Brain pericyte (primary cell): ENCODE results near the gene CDC37L1.
A peak's percentile ranks its signal among the peaks of the same experiment; 100 is the strongest.

Experiments
- DNase-seq: peaks from one replicate; pipeline ENCODE4 v3.0.0-alpha.2; 2012; ENCODE audit warnings: low read depth, low spot score

Gene CDC37L1

DNA sequence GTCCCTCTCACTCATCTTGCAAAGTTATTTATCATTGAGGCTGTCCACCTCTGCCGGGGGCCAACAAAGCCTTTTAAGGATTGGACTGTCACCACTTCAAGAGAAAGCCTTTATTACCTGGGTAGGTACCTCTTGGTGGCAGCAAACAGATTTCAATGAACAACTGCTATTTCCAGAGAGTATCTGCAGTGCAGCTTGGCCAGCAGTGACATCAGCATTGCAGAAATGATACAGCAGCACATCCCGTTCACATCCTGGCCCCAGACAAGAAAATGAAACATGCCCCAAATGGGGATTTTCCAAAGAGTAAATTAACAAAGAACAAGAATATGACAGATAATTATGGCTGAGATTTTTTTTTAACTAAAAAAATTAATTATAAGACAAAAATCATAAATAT, 10.8 kb upstream of the CDC37L1 start:
- no peak for DNase-seq

DNA sequence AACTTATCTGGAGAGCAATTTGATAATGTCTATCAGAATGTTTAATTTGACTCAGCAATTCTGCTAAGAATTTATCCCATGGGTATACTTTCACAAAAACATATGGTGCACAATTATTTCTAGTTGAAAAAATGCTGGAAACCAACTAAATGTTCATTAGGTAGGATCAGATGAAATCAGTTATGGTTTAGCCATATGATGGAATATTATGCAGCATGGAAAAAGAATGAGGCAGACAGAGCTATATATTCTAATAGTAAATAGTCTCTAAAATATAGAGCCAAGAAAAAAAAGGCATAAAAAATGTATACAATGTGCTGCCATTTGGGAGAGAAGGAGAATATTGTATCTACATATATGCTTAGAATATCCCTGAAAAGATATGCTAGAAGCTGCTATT, 9.5 kb upstream of the CDC37L1 start:
- DNase-seq = no peak

DNA sequence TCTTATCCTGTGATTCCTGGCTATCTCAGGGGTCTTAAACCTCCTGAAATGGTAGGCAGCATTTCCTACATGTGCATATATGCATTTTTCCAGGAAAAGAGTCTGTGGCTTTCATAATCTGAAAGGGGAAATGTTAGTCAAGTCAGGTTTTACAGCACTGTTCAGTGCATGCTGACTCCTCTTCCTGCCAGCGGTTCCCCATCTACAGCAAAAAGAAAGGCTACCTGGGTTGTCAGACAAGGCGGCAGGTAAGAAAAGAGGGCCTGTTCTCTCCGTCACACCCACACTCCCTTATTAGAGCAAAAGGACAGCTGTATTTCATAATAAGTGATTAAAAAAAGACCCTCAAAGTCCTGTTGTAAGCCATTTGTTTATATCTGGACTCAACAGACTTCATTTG, 8.8 kb upstream of the CDC37L1 start:
- DNase-seq = no peak

DNA sequence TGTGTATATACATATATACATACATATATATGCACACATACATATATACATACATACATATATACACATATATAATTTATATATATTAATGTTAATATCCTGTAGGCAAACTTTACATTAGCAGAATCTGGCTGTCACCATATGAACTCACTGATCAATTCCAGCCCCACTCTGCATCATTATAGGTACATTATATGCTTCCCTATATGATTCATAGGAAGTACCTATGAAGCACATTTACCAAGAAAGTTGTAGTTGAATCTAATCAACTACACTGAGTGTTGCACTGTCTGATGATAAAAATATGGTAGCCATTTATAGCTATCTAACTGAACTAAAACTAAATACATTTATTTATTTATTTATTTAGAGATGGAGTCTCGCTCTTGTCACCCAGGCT, 7.6 kb upstream of the CDC37L1 start:
- no peak for DNase-seq

DNA sequence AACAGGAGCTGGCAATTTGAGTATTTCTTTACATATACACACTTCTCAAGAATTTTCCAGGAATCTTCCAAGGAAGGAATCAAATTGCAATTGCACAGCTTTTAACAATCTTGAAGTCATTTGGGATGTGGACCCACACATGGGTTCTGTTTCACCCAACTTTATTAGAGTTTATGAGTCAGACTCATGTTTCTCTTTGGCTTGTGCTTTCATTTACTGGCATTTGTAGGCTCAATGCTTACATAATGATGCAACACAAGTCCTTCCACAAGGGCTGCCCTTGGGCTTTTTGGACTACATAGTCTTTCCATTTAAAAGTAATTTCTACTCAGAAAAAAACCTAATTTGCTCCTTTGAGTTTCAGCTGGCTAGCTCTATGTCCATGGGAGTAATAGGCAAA, 4.6 kb upstream of the CDC37L1 start:
- peak; percentile 21 for DNase-seq

DNA sequence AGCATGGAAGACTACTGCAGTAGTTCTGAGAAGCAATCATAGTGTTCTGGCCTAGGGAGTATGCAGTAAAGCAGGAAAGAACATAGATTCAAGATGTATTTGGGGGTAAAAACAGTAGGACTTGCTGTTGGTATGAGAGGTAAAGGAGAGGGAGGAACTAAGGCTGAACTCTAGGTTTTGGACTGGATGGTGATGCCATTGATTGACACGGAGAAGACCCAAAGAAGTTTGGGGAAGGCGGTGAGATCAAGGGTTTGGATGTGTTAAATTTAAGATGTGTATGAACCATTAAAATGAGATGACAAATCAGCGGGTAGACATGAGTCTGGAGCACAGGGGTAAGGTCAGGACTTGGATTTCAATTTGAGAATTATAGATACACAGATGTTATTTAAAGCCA, 2.0 kb upstream of the CDC37L1 start:
- no peak for DNase-seq

DNA sequence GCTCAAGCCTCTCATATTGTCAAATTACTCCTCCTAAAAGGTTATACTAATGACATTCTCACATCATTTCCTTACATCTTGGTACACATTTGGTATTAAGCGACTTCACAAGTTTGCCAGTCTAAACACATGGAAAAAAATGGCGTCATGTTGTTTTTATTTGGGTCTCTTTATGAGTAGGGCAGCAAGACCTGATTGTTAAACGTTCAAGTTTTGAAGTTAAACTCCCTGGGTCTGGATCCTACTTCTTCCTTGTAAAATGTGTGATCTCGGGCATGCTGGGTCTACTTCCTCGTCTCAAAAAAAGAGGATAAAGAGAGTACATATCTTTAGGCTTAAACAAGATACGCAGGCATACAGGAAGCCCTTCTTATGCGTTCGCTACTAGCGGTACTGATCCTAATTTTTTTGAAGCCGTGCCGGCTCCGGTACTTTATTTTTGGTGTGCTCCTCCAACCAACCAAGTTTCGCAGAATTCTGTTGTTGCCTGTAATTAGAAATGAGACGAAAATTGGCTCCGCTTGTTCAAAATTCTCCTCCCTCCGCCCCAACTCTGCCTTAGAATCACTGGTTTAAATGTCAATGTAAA, 596 bp upstream of the CDC37L1 start:
- DNase-seq = no peak

DNA sequence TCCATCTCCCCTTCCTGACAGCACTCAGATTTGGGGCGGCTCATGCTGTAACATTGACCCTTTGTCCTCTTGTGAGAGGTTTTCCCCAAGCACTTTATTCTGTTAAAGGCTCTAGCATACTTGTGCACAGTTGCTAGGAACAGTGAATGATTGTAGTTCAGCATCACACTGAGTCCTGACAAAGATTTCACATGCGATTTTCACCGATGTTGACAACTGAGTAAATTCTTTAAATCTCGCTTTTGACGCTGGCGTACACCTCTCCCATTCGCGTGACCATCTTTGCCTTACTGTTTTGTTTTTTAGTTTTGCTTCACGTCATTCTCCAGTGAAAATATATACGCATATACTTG, 780 bp downstream of the CDC37L1 start:
- DNase-seq = no peak

DNA sequence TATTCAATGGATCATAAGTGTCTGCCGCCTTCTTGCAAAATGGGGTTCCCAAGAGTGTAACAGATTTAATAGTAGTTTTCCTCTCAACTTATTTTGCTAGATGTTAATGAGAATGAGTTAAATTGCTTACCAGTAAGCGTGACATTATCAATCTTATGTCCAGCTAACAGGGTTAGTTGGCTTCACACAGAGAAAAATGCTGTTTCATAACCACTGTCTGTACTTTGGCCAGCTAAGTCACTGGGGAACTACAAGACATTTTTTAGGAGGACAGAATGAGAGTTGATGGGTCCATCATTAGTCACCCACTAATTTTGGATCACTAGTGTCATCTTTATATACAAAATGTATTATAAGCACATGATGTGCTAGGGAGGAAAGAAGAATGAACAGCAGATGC, 1.4 kb downstream of the CDC37L1 start:
- DNase-seq = no peak

DNA sequence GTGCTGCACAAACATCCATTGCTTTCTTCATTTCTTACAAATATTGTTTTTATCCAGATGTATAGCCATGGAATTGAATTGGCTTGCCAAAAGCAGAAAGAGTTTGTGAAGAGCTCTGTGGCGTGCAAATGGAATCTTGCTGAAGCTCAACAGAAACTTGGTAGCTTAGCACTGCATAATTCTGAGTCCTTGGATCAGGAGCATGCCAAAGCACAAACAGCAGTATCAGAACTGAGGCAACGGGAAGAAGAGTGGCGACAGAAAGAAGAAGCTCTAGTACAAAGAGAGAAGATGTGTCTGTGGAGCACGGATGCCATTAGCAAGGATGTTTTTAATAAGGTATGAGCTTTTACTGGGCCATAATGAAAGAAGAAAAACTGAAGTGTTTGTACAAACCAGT, 5.5 kb downstream of the CDC37L1 start:
- no peak for DNase-seq

DNA sequence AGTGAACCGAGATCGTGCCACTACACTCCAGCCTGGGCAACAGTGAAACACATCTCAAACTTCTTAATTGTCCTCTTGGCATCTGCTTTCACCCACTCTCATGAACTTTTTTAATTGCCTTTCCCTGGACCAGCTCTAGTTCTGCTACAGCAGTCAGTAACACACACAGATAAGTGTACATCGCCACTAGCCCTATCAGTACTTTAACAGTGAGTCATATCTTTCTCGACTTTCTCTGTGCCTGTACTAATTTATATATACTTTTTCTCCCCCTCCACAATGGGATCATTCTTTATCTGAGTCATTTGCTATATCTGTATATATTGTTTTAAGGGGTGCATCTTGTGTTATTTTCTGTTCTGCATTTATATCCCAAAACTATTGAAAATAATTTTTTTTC, 6.7 kb downstream of the CDC37L1 start:
- DNase-seq = no peak

DNA sequence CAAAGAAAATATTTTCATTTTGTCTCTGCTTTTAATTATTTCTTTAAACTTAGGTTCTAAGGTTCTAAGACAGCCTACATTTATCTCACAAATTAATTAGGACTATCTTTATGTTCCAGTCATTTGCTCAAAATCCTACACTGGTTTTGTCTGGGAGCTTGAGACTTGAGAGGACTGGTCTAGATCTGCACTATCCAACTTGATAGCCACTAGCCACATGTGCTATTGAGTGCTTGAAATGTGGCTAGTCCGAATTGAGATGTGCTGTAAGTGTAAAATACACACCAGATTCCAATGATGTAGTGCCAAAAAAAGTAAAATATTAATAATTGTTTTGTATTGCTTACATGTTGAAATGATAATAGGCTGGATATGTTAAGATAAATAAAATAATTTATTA, 7.2 kb downstream of the CDC37L1 start:
- no peak for DNase-seq

DNA sequence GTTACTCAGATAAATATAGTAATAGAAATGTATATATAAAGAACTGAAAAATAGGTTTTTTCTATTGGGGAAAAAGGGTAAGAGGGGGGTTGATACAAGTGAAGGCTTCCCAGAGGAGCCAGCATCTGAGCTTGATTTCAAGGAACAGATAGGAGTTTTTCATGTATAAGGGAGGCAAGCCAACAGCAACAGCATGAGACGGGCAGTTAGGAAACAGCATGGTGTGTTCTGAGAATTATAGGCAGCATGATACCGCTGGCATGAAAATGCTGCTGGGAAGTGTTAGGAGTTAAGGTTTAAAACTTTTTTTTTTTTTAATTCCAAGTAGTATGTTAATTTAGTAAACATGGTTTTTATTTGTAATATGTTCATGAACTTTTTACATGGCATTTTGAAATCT, 9.7 kb downstream of the CDC37L1 start:
- DNase-seq = no peak

DNA sequence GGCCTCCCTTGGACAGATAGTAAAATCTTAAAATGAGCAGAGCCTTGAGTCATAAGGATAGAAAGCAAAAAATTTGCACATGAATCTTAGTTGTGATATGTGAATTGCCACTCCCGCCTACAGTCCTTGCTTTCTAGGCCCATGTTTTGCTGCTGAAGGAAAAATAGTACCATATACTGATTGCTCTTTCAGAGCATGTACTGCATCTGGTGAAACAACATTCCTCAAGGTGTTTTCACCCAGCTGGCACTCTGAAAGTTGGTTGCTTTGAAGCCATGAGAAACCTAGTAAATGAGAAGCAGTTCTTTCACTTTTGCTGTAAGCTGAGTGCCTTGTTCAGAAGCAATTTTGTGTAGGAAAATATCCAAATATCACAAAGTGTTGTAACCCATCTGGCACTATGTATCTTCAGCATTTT, 10.3 kb downstream of the CDC37L1 start:
- no peak for DNase-seq

DNA sequence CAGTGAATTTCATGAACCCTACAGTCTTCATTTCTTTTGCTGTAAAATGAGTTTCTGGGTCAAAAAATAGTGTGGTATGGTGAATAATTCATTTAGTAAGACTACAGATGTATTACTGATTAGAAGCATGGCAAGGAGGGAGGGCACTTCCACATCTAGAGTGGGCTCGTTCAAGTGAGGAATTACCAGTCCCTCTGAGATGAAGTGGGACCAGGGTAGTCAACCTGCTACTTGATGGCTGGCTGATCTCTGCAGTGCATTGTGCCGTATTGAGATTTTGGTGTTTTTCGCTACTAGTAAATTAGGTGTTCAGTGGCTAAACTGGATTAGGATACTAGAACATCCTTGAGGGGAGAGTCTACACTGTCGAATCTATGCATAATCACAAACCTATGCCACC, 10.8 kb downstream of the CDC37L1 start:
- no peak for DNase-seq

DNA sequence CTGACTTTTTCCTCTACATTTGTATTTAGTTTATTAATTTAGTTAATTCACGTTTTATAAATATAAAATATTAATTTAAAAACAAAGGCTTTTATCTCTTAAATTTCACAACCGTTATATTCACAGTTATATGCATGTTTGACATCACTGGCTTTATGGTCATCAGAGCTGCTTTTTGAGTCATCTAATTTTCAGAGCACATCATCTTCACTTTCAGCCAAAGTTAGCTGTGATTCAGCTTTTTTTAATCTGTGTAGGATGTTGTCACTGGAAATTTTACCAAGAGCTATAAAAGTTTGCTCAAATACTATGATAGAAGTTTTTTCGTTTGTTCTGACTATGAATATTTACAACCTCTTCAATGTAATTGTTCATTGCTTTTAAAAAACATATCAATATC, 12.4 kb downstream of the CDC37L1 start:
- DNase-seq = no peak

DNA sequence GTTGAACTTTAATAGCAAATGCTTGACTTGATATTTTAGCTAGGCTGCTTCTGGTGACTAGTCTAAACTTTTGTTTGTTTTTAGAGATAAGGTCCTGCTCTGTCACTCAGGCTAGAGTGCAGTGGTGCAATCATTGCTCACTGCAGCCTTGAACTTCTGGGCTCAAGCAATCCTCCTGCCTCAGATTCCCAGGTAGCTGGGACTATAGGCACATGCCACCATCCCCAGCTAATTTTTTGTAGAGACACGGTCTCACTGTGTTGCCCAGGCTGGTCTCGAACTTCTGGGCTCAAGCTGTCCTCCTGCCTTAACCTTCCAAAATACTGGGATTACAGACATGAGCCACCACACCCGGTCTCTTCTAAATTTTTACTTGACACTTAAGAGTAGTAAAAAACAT, 20.7 kb downstream of the CDC37L1 start:
- no peak for DNase-seq

DNA sequence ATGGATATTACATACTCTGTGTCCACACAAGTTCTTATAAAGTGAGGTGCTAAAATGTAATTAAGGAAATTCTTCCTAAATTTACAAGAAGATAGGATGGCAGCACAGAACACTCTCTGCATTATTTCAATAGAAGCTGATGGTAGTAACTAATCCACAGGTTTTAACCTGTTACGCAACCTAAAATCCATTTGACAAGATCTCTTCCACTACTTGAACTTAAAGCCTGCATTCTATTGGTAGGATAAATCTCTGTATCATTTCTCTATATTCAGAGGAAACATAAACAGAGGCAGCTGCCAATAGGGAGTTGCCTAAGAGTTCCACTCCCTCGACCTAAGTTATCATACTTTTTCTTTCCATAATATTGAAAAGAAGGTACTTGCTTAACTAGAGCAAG, 21.6 kb downstream of the CDC37L1 start:
- no peak for DNase-seq

DNA sequence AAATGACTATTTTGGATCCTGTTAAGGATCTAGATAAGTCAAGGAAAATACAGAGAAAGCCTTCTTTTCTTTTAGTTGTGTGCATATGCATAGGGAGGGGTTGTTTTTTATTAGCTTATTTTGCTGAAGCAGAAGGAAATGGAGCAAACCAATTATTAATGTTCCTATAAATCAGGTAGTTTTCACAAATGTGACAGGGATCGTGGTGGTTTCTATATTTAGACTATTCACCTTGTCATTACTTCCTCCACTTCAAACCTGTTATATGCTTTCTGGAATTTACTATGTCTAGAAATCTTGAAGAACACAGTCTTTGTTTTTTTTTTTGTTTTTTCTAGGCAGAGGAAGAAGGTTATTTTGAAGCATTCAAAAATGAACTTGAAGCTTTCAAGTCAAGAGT, 22.2 kb downstream of the CDC37L1 start:
- DNase-seq = no peak

DNA sequence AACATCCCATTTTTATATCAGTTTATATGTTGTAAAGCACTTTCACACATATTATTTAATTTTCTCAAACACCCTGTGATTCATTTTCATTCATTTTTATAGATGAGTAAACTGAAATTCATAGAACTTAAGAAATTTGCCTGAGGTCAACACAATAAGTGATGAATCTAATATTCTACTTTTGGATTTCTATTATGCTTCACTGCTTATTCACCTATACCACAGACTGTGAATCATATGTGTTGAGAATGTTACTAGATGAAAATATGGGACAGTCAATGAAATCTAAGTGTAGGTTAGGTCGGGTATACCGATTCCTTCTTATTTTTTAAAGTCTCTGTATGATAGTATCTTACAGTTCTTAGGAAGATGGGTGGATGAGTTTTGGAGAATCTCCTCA, 24.8 kb downstream of the CDC37L1 start:
- DNase-seq = no peak

DNA sequence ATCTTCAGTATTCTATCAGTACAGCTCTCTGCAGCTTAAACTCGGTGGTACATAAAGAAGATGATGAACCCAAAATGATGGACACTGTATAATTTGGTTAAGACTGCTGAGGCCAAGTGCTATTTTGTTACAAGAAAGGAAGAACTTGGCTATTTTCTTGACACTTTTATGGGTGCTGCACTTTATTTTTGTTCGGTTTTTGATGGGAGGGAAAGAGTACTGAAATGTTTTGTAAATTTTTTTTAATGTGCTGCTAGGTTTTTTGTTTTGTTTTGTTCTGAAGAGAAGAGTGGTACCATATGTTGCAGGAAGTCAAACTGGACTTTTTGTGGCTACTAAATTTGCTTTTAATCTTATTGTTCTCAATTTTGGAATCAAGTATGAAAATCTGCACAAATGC, 26.7 kb downstream of the CDC37L1 start:
- DNase-seq = no peak

DNA sequence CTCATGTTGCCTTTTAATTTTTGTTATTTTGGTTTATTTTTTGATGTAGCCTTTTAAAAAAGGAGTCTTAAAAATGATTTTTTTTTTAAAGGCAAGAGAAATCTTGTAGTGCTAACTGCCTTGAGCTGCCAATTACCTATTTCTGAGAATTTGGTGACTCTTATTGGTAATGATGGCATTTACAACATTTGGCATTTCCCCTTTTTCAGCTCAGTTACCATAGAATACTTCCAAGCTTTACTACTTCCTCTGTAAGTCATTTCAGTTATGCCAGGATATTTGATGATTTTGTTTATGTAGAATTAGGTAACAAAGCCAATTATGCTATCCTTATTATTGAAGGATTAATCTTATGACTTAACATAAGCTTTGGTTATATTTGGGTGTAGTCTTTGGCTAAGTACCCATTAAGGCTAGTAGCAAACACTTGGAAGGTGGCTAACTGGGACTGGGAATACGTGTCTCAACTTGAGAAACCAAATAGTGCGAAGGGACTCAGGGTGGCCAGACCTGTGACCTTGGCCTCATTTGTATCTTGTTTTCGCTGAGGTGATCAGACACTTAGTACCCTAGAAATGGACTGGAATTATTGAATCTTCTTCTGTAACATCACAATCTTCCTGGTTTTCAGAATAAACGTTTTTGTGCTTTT, 27.7 kb downstream of the CDC37L1 start:
- DNase-seq = no peak

DNA sequence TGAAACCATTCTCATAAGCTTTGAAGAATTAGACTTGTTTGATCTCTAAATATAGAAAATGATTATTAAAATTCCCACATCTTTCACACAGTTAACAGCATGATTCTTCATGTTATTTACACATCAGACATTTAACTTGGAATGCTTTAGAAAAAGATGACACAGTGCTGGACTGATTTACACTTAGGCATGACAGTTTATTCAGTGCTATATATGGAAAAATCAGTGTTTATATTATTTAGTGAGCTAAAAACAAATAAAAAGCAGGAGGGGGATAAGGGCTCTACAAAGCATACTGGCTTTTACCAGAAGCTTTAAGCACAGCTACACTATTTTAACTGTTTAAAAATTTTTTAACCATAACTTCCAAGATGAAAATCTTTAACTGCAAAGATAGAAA, 30.0 kb downstream of the CDC37L1 start:
- DNase-seq = no peak

DNA sequence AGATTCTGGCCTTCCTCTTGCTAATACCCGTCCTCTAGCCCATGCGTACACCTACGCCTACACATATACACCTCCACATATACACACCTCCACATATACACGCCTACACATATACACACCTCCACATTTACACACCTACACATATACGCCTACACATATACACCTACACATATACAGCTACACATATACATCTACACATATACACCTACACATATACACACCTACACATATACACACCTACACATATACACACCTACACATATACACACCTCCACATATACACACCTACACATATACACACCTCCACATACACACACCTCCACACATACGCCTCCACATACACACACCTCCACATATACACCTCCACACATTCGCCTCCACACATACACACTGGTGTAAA, 34.5 kb downstream of the CDC37L1 start:
- DNase-seq = peak; percentile 8
